Smooth muscle cell (in vitro differentiated cells): ENCODE measurements around the gene JMJD1C. TPM values are rescaled to one million over a fixed set of nuclear protein-coding genes. Genes with fewer than 3 reads are reported as not detected.

ENCODE experiments used
- DNase-seq: peaks from one replicate; lab custom pipeline; 2025; ENCODE audit not compliant: unreplicated experiment; lab: John Stamatoyannopoulos, UW
- H2AFZ ChIP-seq: fragments of 200-600 bp; sonication (generic); 2 replicates; pipeline ENCODE4 v1.6.0; 2016; ENCODE audit warnings: antibody characterized with exemption, low read depth, mild to moderate bottlenecking
- H3F3A ChIP-seq: fragments of 200-600 bp; sonication (generic); 2 replicates; pipeline ENCODE4 v1.6.0; 2017; ENCODE audit warnings: antibody characterized with exemption, low read depth
- H3K27ac ChIP-seq: fragments of 200-600 bp; sonication (generic); 2 replicates; pipeline ENCODE4 v1.5.1; 2016; ENCODE audit warnings: low read depth, mild to moderate bottlenecking
- H3K27me3 ChIP-seq: fragments of 200-600 bp; sonication (generic); 2 replicates; pipeline ENCODE4 v1.6.1; 2016; ENCODE audit warnings: low read depth, mild to moderate bottlenecking
- H3K36me3 ChIP-seq: fragments of 200-600 bp; sonication (generic); 2 replicates; pipeline ENCODE4 v1.5.1; 2016; ENCODE audit warnings: low read depth
- H3K4me1 ChIP-seq: fragments of 200-600 bp; sonication (generic); 2 replicates; pipeline ENCODE4 v1.5.1; 2016; ENCODE audit warnings: low read depth
- H3K4me2 ChIP-seq: fragments of 200-600 bp; sonication (generic); 2 replicates; pipeline ENCODE4 v1.6.0; 2016; ENCODE audit warnings: mild to moderate bottlenecking
- H3K4me3 ChIP-seq: fragments of 200-600 bp; sonication (generic); 2 replicates; pipeline ENCODE4 v1.5.1; 2016; ENCODE audit warnings: mild to moderate bottlenecking
- H3K79me2 ChIP-seq: fragments of 200-600 bp; sonication (generic); 2 replicates; pipeline ENCODE4 v1.6.0; 2016; ENCODE audit warnings: low read depth, mild to moderate bottlenecking
- H3K9ac ChIP-seq: fragments of 200-600 bp; sonication (generic); 2 replicates; pipeline ENCODE4 v1.6.0; 2016; ENCODE audit warnings: low read depth
- H3K9me3 ChIP-seq: fragments of 200-600 bp; sonication (generic); replicated peaks from 2 replicates; pipeline ENCODE4 v1.5.1; 2016; ENCODE audit warnings: low read depth
- H4K20me1 ChIP-seq: fragments of 200-600 bp; sonication (generic); 2 replicates; pipeline ENCODE4 v1.6.0; 2016; ENCODE audit warnings: low read depth
- CTCF ChIP-seq: fragments of 200-600 bp; sonication (generic); IDR thresholded peaks from 2 replicates; pipeline ENCODE4 v1.5.1; 2017; ENCODE audit warnings: borderline replicate concordance, mild to moderate bottlenecking, antibody characterized with exemption; ENCODE audit not compliant: insufficient read depth, poor library complexity, severe bottlenecking
- WGBS: methylation state at CpG from one replicate; pipeline ENCODE4 v1.1.7; 2016; ENCODE audit warnings: low lambda C conversion rate; 5-methylcytosine and 5-hydroxymethylcytosine counted together
- polyA plus RNA-seq: library from polyadenylated mRNA; unstranded; fragments of >200 nt; fragmentation: Nextera tagmentation; extraction: Ambion mirVana; gene quantifications from 2 replicates; pipeline ENCODE4 v1.2.1, GENCODE V29; 2016
- total RNA-seq: library from RNA; depleted of rRNA; stranded (reverse); fragments of >200 nt; gene quantifications from 2 replicates; pipeline ENCODE4 v1.2.3, GENCODE V29; 2014

JMJD1C gene
- total and polyA plus RNA-seq, 2 experiments from 2014 or later = 28.5 to 132 TPM

- no peak overlapping the region for H2AFZ ChIP-seq
- H3F3A ChIP-seq = no peaks in the 10 kb centered on the region
- peaks cover 14% of the 10 kb centered on the region for H4K20me1 ChIP-seq
- TF ChIP-seq CTCF = no peak
- H3K27ac ChIP-seq = no peak overlapping the region
- H3K4me2 ChIP-seq = no peak overlapping the region
- 89% methylated on average over 2 of the region's 2 CpGs for WGBS
- H3K27me3 ChIP-seq = no peaks in the 10 kb centered on the region
- DNase-seq = no peak
- peaks cover 16% of the 10 kb centered on the region for H3K36me3 ChIP-seq
- no peak overlapping the region for H3K9ac ChIP-seq
- peaks cover 23% of the 10 kb centered on the region for H3K79me2 ChIP-seq
- H3K4me3 ChIP-seq = no peak overlapping the region
- H3K9me3 ChIP-seq = no peaks in the 10 kb centered on the region
- peaks cover 5% of the 10 kb centered on the region for H3K4me1 ChIP-seq
Measured at GRCh38 chr10:63199716-63200115, 266.1 kb downstream of the JMJD1C start.

- 89% methylated on average over 2 of the region's 2 CpGs for WGBS
- no peak for DNase-seq
Measured at GRCh38 chr10:63197344-63198092, 268.3 kb downstream of the JMJD1C start.

GRCh38 chr10:63192826-63193225 lies 273.0 kb downstream of the JMJD1C start:
- Histone ChIP-seq H3K9me3 (no peaks in the 10 kb centered on the region), H4K20me1 (no peaks in the 10 kb centered on the region), H3K4me2 (no peak overlapping the region), H3K4me1 (no peaks in the 10 kb centered on the region), H3K4me3 (no peak overlapping the region), H3K27me3 (no peaks in the 10 kb centered on the region), H3F3A (no peaks in the 10 kb centered on the region), H3K9ac (no peak overlapping the region), H2AFZ (no peak overlapping the region), H3K27ac (no peak overlapping the region), H3K79me2 (peaks cover 9% of the 10 kb centered on the region), H3K36me3 (peaks cover 45% of the 10 kb centered on the region)
- 62% methylated on average over 1 of the region's 1 CpG for WGBS
- no peak for TF ChIP-seq CTCF
- DNase-seq = no peak

More at GRCh38 chr10:63197344-63198092, 268.3 kb downstream of the JMJD1C start:
- Histone ChIP-seq H4K20me1 (peaks cover 7% of the 10 kb centered on the region), H3K79me2 (peaks cover 3% of the 10 kb centered on the region), H3K4me3 (no peak overlapping the region), H3F3A (no peaks in the 10 kb centered on the region), H3K27ac (no peak overlapping the region), H3K4me1 (peaks cover 5% of the 10 kb centered on the region), H3K4me2 (no peak overlapping the region), H3K9ac (no peak overlapping the region), H3K36me3 (peaks cover 28% of the 10 kb centered on the region), H2AFZ (no peak overlapping the region), H3K9me3 (no peaks in the 10 kb centered on the region), H3K27me3 (no peaks in the 10 kb centered on the region)
- no peak for TF ChIP-seq CTCF

GRCh38 chr10:63175534-63175933 lies 290.2 kb downstream of the JMJD1C start:
- Histone ChIP-seq H3K79me2 (peaks cover 8% of the 10 kb centered on the region), H4K20me1 (no peaks in the 10 kb centered on the region), H2AFZ (no peak overlapping the region), H3K4me2 (no peak overlapping the region), H3K4me1 (no peaks in the 10 kb centered on the region), H3K27ac (no peak overlapping the region), H3K4me3 (no peak overlapping the region), H3F3A (peaks cover 4% of the 10 kb centered on the region), H3K27me3 (no peaks in the 10 kb centered on the region), H3K9ac (no peak overlapping the region), H3K9me3 (no peaks in the 10 kb centered on the region), H3K36me3 (peaks cover 30% of the 10 kb centered on the region)
- DNase-seq = no peak
- 97% methylated on average over 1 of the region's 1 CpG for WGBS
- no peak for TF ChIP-seq CTCF
